ENCODE results near the gene ARHGAP25.

ARHGAP25 gene

GRCh38 chr2:68717305-68717661 is 17.3 kb upstream of the ARHGAP25 start:
- no peak for DNase-seq (ENCODE audit: low read depth)

GRCh38 chr2:68719912-68720311 is 14.7 kb upstream of the ARHGAP25 start:
- no peak for DNase-seq (ENCODE audit: low read depth)

GRCh38 chr2:68720665-68721064 is 13.9 kb upstream of the ARHGAP25 start:
- DNase-seq (ENCODE audit: low read depth): no peak

GRCh38 chr2:68721482-68722101 is 13.0 kb upstream of the ARHGAP25 start:
- DNase-seq (ENCODE audit: low read depth): no peak

GRCh38 chr2:68722712-68723111 is 11.9 kb upstream of the ARHGAP25 start:
- DNase-seq (ENCODE audit: low read depth): no peak

- DNase-seq (ENCODE audit: low read depth): no peak
Measured at GRCh38 chr2:68723181-68723580, 11.4 kb upstream of the ARHGAP25 start.

- DNase-seq (ENCODE audit: low read depth): no peak
Measured at GRCh38 chr2:68726100-68726499, 8.5 kb upstream of the ARHGAP25 start.

GRCh38 chr2:68726608-68727367 is 7.8 kb upstream of the ARHGAP25 start:
- peak; percentile 73 for DNase-seq (ENCODE audit: low read depth)

GRCh38 chr2:68727683-68728375 is 6.8 kb upstream of the ARHGAP25 start:
- no peak for DNase-seq (ENCODE audit: low read depth)

- no peak for DNase-seq (ENCODE audit: low read depth)
Measured at GRCh38 chr2:68730828-68731227, 3.8 kb upstream of the ARHGAP25 start.

GRCh38 chr2:68732036-68732932 is 2.3 kb upstream of the ARHGAP25 start:
- no peak for DNase-seq (ENCODE audit: low read depth)

GRCh38 chr2:68733365-68733764 is 1.2 kb upstream of the ARHGAP25 start:
- no peak for DNase-seq (ENCODE audit: low read depth)

- DNase-seq (ENCODE audit: low read depth): no peak
Measured at GRCh38 chr2:68734176-68734575, 435 bp upstream of the ARHGAP25 start.

- DNase-seq (ENCODE audit: low read depth): no peak
Measured at GRCh38 chr2:68736086-68736485, 1.5 kb downstream of the ARHGAP25 start.

- no peak for DNase-seq (ENCODE audit: low read depth)
Measured at GRCh38 chr2:68737711-68738110, 3.1 kb downstream of the ARHGAP25 start.

GRCh38 chr2:68738906-68739594 is 4.4 kb downstream of the ARHGAP25 start:
- no peak for DNase-seq (ENCODE audit: low read depth)

- DNase-seq (ENCODE audit: low read depth): no peak
Measured at GRCh38 chr2:68739595-68740399, 5.2 kb downstream of the ARHGAP25 start.

GRCh38 chr2:68740400-68740914 is 5.8 kb downstream of the ARHGAP25 start:
- DNase-seq (ENCODE audit: low read depth): no peak

GRCh38 chr2:68741238-68741637 is 6.6 kb downstream of the ARHGAP25 start:
- no peak for DNase-seq (ENCODE audit: low read depth)

- DNase-seq (ENCODE audit: low read depth): no peak
Measured at GRCh38 chr2:68741805-68742306, 7.2 kb downstream of the ARHGAP25 start.
